Natural killer cell treated with Interleukin-12 subunit alpha and Interleukin-12 subunit beta and Interleukin-15 and Interleukin-18, amount 100 ng/mL, for 72 hours (primary cell): Measurements from ENCODE around the gene GINS1. TPM values are rescaled to one million over a fixed set of nuclear protein-coding genes. Genes with fewer than 3 reads are reported as not detected.
"Not testable (repeated sequence)": the region's sequence is repeated elsewhere in the genome, so short reads cannot be mapped to it uniquely, and the experiment has no call there.

ENCODE experiments used
- ATAC-seq, 2 donors: fragments of 150-1000 bp; cut with Tn5 transposase in 1 of 2; sonication (Bioruptor Pico), chemical (Tn5 transposase) in 1 of 2; 2 replicates each; pipeline ENCODE4 v1.10.0; 2021
- DNase-seq: peaks from one replicate; pipeline ENCODE4 v3.0.0; 2022; ENCODE audit warnings: low spot score
- H3K27ac Mint-ChIP-seq, 2 donors: 1 replicate in 1 of 2; 2 replicates in 1 of 2; pipeline ENCODE4 v1.8.0; 2022; ENCODE audit warnings: mixed read lengths in 2 of 2, mild to moderate bottlenecking in 1 of 2, moderate library complexity in 1 of 2
- H3K27me3 Mint-ChIP-seq, 2 donors: 1 replicate in 1 of 2; 2 replicates in 1 of 2; pipeline ENCODE4 v1.8.0; 2022; ENCODE audit warnings: mixed read lengths in 2 of 2
- H3K36me3 Mint-ChIP-seq: one replicate; pipeline ENCODE4 v1.8.0; 2022; ENCODE audit warnings: mixed read lengths
- H3K4me1 Mint-ChIP-seq, 2 donors: 1 replicate in 1 of 2; 2 replicates in 1 of 2; pipeline ENCODE4 v1.8.0; 2022; ENCODE audit warnings: low read depth in 2 of 2, mixed read lengths in 2 of 2, mild to moderate bottlenecking in 1 of 2
- H3K4me3 Mint-ChIP-seq: one replicate; pipeline ENCODE4 v1.8.0; 2022; ENCODE audit warnings: mixed read lengths
- H3K9me3 Mint-ChIP-seq: 2 replicates; pipeline ENCODE4 v1.8.0; 2022; ENCODE audit warnings: mixed read lengths
- total RNA-seq, 2 donors: library from RNA; stranded (reverse); gene quantifications; one replicate each; pipeline ENCODE4 v1.2.3, GENCODE V29; 2022

The GINS1 gene
- total RNA-seq, 2 donors from 2014 or later, result 17.6 to 36.7 TPM

DNA sequence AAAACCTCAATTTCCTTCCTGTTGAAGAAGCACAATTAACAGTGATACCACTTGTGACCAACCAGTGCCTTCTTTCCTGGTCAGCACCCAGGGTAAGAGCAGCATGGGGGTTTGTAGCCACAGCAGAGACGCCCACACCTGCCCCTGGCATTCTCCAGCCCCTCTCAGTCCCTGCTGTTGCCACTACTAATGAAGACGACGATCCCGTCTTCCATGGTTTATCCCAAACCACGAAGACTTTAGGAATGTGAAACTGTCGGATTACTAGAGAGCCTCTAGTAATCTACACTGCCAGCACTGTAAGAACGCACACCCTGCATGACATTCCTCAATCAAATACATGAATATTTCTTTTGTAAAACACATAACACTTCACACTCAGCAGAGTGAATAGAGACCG is 60.0 kb downstream of the GINS1 start:
- H3K27me3 Mint-ChIP-seq, result no peaks in the 10 kb centered on the region
- no peak overlapping the region for H3K4me3 Mint-ChIP-seq
- ATAC-seq (no peak), DNase-seq (no peak)
- H3K27ac Mint-ChIP-seq, result no peak overlapping the region
- peaks cover 4 to 6% of the 10 kb centered on the region in 2 donors for H3K4me1 Mint-ChIP-seq
- H3K36me3 Mint-ChIP-seq, result no peaks in the 10 kb centered on the region
- no peaks in the 10 kb centered on the region for H3K9me3 Mint-ChIP-seq

DNA sequence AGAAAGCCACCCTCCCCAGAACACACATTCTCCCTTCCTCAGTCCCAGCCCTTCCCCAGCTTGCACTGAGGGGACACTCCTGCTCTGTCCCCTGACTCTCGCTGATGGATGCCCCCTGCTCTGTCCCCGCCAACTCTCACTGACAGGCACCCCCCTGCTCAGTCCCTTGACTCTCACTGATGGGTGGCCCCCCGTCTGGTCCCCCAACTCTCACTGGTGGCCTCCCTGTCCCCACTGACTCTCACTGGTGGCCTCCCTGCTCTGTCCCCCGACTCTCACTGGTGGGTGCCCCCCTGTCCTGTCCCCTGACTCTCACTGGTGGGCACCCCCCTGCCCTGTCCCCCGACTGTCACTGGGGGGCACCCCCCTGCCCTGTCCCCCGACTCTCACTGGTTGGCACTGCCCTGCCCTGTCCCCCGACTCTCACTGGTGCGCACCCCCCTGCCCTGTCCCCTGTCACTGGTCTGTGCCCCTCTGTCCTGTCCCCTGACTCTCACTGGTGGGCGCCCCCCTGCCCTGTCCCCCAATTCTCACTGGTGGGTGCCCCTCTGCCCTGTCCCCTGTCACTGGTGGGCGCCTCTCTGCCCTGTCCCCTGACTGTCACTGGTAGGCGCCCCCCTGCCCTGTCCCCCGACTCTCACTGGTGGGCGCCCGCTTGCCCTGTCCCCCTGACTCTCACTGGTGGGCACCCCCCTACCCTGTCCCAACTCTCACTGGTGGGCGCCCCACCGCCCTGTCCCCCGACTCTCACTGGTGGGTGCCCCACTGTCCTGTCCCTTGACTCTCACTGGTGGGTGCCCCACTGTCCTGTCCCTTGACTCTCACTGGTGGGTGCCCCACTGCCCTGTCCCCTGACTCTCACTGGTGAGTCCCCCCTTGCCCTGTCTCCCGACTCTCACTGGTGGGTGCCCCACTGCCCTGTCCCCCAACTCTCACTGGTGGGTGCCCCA is 60.9 kb downstream of the GINS1 start:
- H3K4me1 Mint-ChIP-seq, result peaks cover 4 to 6% of the 10 kb centered on the region in 2 donors
- H3K36me3 Mint-ChIP-seq, result no peaks in the 10 kb centered on the region
- DNase-seq, result no peak

DNA sequence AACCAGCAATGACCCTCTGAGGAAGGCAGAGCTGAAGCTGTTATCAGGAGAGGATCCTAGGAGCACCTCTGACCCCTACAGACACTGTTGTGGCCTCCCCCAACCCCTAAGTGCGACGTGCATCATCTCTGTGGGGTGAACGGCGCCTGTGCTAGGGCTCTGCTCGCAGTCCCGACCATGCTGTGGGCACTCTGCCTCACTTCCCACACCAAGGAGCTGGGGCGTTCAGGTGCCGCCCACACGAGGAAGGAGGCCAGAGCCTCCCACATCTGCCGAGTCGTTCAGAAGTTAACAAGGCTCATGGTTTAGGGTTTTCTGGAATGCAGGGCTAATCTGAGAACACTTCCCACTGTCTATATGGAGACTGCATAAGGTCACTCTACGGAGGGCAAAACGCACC is 62.1 kb downstream of the GINS1 start:
- no peak for DNase-seq
- Mint-ChIP-seq H3K36me3 (no peaks in the 10 kb centered on the region), H3K4me1 (peaks cover 4 to 6% of the 10 kb centered on the region in 2 donors), H3K27ac (no peak overlapping the region), H3K9me3 (no peaks in the 10 kb centered on the region), H3K27me3 (no peaks in the 10 kb centered on the region), H3K4me3 (no peak overlapping the region)
- ATAC-seq, result no peak

More for the DNA sequence above, 60.9 kb downstream of the GINS1 start:
- no peaks in the 10 kb centered on the region for H3K27me3 Mint-ChIP-seq
- ATAC-seq, result no peak
- H3K27ac Mint-ChIP-seq, result no peak overlapping the region
- H3K4me3 Mint-ChIP-seq, result no peak overlapping the region
- no peaks in the 10 kb centered on the region for H3K9me3 Mint-ChIP-seq

DNA sequence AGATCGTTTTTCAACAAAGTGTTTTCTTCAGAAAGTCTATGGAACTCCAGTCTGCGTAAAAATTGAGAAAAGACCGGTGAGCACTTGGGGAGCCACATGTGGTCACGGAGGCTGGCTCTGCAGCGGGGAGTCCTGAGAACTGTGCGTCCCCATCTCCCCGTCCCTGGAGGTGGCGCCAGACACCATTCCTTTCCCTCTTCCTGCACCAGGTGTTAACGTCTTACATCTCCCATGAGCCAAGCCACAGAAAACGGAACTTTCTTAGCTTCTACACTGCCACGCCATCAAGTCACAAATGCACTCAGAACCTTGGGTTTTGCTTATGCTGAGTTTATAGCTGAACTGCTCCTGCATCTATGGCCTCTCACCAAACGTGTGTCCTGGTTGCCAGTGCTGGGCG is 62.6 kb downstream of the GINS1 start:
- ATAC-seq (no peak), DNase-seq (no peak)
- H3K36me3 Mint-ChIP-seq, result no peaks in the 10 kb centered on the region
- no peaks in the 10 kb centered on the region for H3K27me3 Mint-ChIP-seq
- H3K4me3 Mint-ChIP-seq, result no peak overlapping the region
- H3K4me1 Mint-ChIP-seq, result peaks cover 4 to 6% of the 10 kb centered on the region in 2 donors
- no peaks in the 10 kb centered on the region for H3K9me3 Mint-ChIP-seq
- no peak overlapping the region for H3K27ac Mint-ChIP-seq

DNA sequence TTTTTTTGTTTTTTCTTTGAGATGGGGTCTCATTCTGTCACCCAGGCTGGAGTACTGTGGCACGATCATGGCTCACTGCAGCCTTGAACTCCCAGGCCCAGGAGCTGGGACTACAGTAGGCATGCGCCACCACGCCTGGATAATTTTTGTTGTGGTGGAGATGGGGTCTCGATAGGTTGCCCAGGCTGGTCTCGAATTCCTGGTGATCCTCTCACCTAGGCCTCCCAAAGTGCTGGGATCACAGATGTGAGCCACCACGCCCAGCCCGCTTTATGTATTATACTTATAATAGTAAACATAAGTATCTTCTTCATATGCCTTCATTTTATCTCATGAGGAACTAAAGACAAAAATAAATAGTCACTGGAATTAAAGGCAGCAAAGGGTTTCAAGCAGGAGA is 63.5 kb downstream of the GINS1 start:
- Mint-ChIP-seq H3K27ac (no peak overlapping the region), H3K27me3 (no peaks in the 10 kb centered on the region), H3K9me3 (no peaks in the 10 kb centered on the region), H3K4me1 (peaks cover 4 to 6% of the 10 kb centered on the region in 2 donors), H3K4me3 (no peak overlapping the region), H3K36me3 (no peaks in the 10 kb centered on the region)
- DNase-seq (no peak), ATAC-seq (no peak)

DNA sequence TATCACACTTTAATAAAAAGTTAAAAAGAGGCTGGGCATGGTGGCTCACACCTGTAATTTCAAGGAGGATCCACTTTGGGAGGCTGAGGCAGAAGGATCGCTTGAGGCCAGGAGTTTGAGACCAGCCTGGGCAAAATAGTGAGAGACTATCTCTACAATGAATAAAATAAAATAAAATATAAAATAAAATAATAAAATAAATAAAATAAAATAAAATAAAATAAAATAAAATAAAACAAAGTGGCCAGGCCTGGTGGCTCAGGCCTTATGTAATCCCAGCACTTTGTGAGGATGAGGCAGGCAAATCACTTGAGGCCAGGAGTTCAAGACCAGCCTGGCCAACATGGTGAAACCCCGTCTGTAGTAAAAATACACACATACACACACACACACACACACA is 65.8 kb downstream of the GINS1 start:
- H3K4me1 Mint-ChIP-seq, DNase-seq, H3K9me3 Mint-ChIP-seq, ATAC-seq, H3K36me3 Mint-ChIP-seq, H3K27ac Mint-ChIP-seq, H3K4me3 Mint-ChIP-seq, H3K27me3 Mint-ChIP-seq: not testable (repeated sequence)

DNA sequence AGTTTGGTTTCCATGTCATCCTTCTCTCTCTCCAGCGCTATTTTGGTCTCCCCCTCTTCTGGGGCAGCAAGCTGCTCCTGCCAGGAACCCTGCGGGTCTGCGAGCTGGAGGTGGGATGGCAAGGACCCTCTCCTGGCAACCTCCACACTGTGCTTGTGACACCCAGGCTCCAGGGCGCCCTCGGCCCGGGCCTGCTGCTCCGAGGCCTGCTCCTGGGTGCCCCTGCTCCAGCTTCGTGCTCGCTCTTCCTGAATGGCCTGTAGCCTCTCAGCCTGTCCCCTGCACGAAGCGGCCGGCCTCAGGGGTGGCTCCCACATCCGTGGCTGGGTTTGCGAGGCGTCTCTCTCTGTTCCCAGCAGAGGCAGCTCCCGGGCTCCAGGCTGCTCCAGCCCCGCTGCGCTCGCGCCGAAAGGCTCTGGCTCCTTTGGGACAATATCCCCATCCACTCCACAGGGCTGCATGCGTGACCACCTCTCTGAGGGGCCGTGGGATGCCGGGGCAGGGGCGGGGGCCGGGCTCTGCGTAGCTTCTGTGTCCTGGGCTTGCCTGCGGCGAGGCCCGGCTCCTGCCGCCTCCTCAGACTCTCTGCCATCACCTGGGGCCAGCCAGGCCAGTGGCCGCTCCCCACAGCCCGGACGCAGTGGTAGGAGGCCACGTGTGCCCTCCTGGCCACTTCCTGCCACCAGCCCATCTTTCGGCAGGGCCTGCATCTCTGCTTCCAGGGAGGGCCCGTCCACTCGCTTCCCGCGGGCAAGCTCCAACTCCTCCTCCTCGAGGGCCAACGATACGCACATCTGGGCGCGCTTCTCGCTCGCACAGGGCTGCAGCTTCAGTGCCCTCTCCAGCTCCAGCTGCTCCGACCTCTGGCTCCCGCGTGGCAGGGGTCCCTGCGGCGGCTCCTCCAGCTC is 68.9 kb downstream of the GINS1 start:
- H3K4me1 Mint-ChIP-seq, result no peaks in the 10 kb centered on the region
- no peaks in the 10 kb centered on the region for H3K27me3 Mint-ChIP-seq
- no peak overlapping the region for H3K27ac Mint-ChIP-seq
- no peak overlapping the region for H3K4me3 Mint-ChIP-seq
- ATAC-seq (peak; percentile 3 to 12), DNase-seq (no peak)
- H3K9me3 Mint-ChIP-seq, result no peaks in the 10 kb centered on the region
- H3K36me3 Mint-ChIP-seq, result no peaks in the 10 kb centered on the region

DNA sequence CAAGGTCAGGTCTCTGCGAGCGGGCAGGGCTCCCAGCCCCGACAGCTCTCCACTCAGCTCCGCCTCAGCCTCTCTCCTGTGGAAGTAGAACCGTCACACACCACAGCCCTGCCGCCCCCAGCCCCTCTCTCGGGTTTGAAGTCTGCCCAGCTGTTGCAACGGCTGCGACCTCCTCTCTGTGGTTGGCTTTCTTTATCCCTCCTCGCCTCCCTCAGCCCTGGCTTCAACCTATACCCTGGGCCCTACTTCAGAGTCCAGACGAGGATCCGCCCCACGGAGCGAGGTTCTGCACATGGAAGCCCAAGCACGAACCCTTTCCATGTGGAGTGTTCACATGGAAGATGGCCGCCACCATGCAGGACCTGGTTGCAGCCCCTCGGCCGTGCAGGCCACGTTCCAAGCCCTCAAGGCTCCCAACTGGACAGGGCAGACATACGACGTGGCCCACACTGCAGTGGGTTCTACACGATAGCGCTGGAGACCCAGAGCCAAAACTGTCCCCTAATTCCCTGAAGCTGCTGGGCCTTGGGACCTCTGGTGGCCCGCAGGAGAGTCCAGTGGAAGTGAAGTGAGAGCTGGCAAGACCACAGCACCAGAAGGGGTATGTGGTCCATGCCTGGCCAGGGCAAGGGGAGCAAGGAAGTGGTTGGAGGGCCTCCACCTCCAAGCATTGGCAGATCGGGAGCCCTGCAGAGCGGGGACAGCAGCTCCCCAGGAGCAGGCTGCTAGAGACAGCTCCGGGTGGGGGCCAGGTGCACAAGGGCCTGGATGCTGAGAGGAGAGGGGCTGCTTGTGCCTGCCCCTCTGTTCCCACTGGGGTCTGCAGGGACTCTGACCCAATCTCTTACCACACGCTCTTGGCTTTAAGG is 69.8 kb downstream of the GINS1 start:
- H3K27me3 Mint-ChIP-seq, result no peaks in the 10 kb centered on the region
- H3K27ac Mint-ChIP-seq, result no peak overlapping the region
- DNase-seq, result no peak
- H3K9me3 Mint-ChIP-seq, result no peaks in the 10 kb centered on the region
- no peaks in the 10 kb centered on the region for H3K36me3 Mint-ChIP-seq
- H3K4me1 Mint-ChIP-seq, result no peaks in the 10 kb centered on the region
- no peak for ATAC-seq
- no peak overlapping the region for H3K4me3 Mint-ChIP-seq

DNA sequence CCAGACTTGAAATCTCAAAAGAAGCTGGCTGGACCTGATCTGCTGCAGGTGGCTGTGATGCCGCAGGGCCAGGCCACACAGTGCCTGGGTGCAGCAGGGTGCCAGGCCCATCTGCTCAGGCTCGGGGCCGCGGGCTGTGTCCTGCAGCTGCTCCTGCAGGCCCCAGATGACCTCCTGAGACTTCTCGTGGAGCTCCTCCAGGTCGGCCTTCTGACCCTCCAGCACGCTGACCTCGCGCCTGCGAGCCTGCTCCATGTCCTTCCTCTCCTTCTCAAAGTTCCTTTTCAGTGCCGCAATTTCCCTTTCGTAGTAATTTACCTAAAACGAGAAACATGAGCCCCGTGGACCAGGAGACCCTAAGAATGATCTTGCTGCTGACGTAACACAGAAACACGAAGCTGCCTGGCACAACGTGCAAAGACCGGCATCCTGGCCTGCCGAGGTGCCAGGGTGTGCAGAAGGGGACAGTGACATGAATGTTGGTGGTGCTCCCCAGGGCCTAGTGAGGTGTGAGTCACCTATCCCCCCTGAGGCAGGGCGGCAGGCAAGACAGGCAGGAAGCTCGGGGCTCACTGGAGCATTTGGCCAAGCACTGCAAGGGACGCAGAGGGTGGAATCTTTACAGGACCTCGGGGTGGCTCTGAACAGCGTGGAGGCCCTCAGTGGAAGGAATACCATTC is 71.6 kb downstream of the GINS1 start:
- no peaks in the 10 kb centered on the region for H3K4me1 Mint-ChIP-seq
- DNase-seq, result no peak
- no peak overlapping the region for H3K27ac Mint-ChIP-seq
- no peak for ATAC-seq
- H3K4me3 Mint-ChIP-seq, result no peak overlapping the region
- peaks cover 0 to 3% of the 10 kb centered on the region in 2 donors for H3K27me3 Mint-ChIP-seq
- no peaks in the 10 kb centered on the region for H3K36me3 Mint-ChIP-seq
- H3K9me3 Mint-ChIP-seq, result no peaks in the 10 kb centered on the region

DNA sequence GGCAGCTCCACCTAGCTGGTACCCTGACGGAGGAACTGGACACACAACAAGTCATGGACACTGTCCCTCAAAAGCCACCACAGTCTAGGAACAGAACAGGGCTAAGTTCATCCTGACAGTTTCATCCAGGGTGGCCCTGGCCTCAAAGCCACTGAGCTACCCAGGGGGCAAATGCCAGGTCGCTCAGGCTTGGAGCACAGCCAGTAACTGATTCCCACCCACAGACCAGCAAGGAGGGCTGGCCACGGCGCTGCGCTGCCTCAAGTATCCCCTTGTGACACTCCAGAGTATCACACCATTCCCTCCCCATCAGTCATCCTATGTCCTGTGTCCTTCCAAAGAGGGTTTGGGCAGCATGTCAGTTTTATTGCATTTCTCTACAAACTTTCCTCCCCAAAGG is 72.2 kb downstream of the GINS1 start:
- H3K4me3 Mint-ChIP-seq, result no peak overlapping the region
- H3K27ac Mint-ChIP-seq, result no peak overlapping the region
- H3K27me3 Mint-ChIP-seq, result peaks cover 0 to 5% of the 10 kb centered on the region in 2 donors
- H3K36me3 Mint-ChIP-seq, result no peaks in the 10 kb centered on the region
- H3K4me1 Mint-ChIP-seq, result peaks cover 2 to 4% of the 10 kb centered on the region in 2 donors
- no peak for DNase-seq
- ATAC-seq, result no peak
- H3K9me3 Mint-ChIP-seq, result no peaks in the 10 kb centered on the region

DNA sequence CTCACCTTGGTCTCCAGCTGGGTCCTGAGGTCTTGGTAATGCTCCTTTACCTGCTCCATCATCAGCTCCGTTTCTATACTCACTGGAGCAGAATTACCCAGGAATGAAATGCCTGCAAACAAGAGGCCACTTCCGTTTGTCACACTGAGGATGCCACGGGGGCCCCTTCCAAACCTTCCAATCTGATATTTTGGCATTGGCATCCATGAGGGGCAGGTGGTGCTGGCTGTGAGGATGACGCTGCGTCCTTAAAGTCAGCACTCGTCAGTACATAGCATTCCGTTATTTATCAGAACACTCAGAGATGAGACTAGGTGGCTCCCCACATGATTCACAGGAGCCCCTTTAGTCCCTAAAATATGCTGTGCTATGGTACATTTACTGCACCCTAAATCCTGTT is 72.7 kb downstream of the GINS1 start:
- Mint-ChIP-seq H3K27me3 (peaks cover 0 to 8% of the 10 kb centered on the region in 2 donors), H3K27ac (no peak overlapping the region), H3K9me3 (no peaks in the 10 kb centered on the region), H3K4me1 (peaks cover 5 to 9% of the 10 kb centered on the region in 2 donors), H3K4me3 (no peak overlapping the region), H3K36me3 (no peaks in the 10 kb centered on the region)
- ATAC-seq, result no peak
- DNase-seq, result no peak

DNA sequence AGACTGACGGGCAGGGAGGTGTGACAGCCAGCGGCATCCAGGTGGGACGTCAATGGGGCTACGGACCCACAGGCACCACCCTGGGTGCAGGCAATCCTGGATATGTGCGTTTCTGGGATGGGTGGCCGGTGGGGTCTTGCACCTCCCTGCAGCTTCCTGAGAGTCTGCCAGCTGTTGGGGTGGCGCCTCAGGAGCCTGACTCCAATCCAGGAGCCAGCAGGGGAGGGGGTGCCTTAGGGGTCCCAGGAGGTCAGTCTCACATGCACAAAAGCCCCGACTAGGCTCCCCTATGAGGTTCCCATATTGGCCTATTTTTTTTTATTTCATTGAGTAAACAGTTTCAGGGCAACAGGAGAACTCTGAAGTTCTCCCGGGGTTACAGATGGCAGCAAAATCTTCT is 73.3 kb downstream of the GINS1 start:
- H3K9me3 Mint-ChIP-seq, result no peaks in the 10 kb centered on the region
- peaks cover 0 to 8% of the 10 kb centered on the region in 2 donors for H3K27me3 Mint-ChIP-seq
- H3K4me1 Mint-ChIP-seq, result peaks cover 5 to 10% of the 10 kb centered on the region in 2 donors
- DNase-seq (no peak), ATAC-seq (no peak)
- no peak overlapping the region for H3K27ac Mint-ChIP-seq
- no peak overlapping the region for H3K4me3 Mint-ChIP-seq
- no peaks in the 10 kb centered on the region for H3K36me3 Mint-ChIP-seq
